Esophagus muscularis mucosa (tissue), 4 donors: ENCODE measurements around the gene GDA. TPM values are rescaled to one million over a fixed set of nuclear protein-coding genes. Genes with fewer than 3 reads are reported as not detected.

Source experiments
- DNase-seq: peaks from one replicate; pipeline ENCODE4 v3.0.0-alpha.2; 2017; ENCODE audit errors: extremely low spot score
- H3K27ac ChIP-seq, 4 donors: fragments of 200-600 bp; sonication (generic); replicated peaks in 1 of 4; 1 replicate in 3 of 4; 2 replicates in 1 of 4; pipeline ENCODE4 v1.5.1; 2016 to 2019; ENCODE audit warnings: mild to moderate bottlenecking in 1 of 4
- H3K27me3 ChIP-seq, 4 donors: fragments of 200-600 bp; sonication (generic); one replicate each; pipeline versions ENCODE4 v1.5.1 to v1.6.0; 2016 to 2019
- H3K36me3 ChIP-seq, 4 donors: fragments of 200-600 bp; sonication (generic); one replicate each; pipeline ENCODE4 v1.5.1; 2016 to 2019
- H3K4me1 ChIP-seq, 4 donors: fragments of 200-600 bp; sonication (generic); one replicate each; pipeline ENCODE4 v1.5.1; 2016 to 2019
- H3K4me3 ChIP-seq, 4 donors: fragments of 200-600 bp; sonication (generic); 1 replicate in 2 of 4; 2 replicates in 2 of 4; pipeline ENCODE4 v1.5.1; 2016 to 2019; ENCODE audit warnings: mild to moderate bottlenecking in 4 of 4, moderate library complexity in 1 of 4
- H3K9me3 ChIP-seq, 4 donors: fragments of 200-600 bp; sonication (generic); 1 replicate in 3 of 4; 2 replicates in 1 of 4; pipeline ENCODE4 v1.5.1; 2016 to 2019
- CTCF ChIP-seq, 3 experiments: fragments of 200-600 bp in 2 of 3; fragments of 450-650 bp in 1 of 3; sonication (generic) in 2 of 3; IDR thresholded peaks; one replicate each; pipeline ENCODE4 v1.5.1; 2017 to 2019; ENCODE audit warnings: antibody characterized with exemption in 3 of 3, mild to moderate bottlenecking in 2 of 3, moderate library complexity in 1 of 3
- EP300 ChIP-seq: sonication (generic); formaldehyde crosslinking; IDR thresholded peaks from one replicate; pipeline ENCODE4 v1.6.1; 2017; ENCODE audit warnings: antibody characterized with exemption
- POLR2A ChIP-seq: fragments of 450-650 bp; IDR thresholded peaks from one replicate; pipeline ENCODE4 v1.6.1; 2017; ENCODE audit warnings: antibody characterized with exemption, moderate library complexity, mild to moderate bottlenecking, low read depth
- POLR2AphosphoS5 ChIP-seq, 2 donors: sonication (generic); formaldehyde crosslinking; IDR thresholded peaks; one replicate each; pipeline ENCODE4 v1.6.1; 2017; ENCODE audit warnings: antibody characterized with exemption in 2 of 2
- WGBS: methylation state at CpG from one replicate; pipeline ENCODE4 v1.1.5; 2018; 5-methylcytosine and 5-hydroxymethylcytosine counted together
- intact Hi-C: fragments of 100-400 bp; cut with DNase I; formaldehyde crosslinking; loops from one replicate; pipeline ENCODE4 v1.15.1; 2023
- total RNA-seq, 4 donors: library from RNA; depleted of rRNA; stranded (reverse); fragments of >200 nt; gene quantifications; one replicate each; pipeline versions ENCODE4 v1.1.0 to v1.2.1, GENCODE V29; 2016

GDA gene
- total RNA-seq, 4 donors from 2014 or later = not detected

GRCh38 chr9:72274916-72275315, 125.7 kb downstream of the GDA start:
- Histone ChIP-seq H3K36me3 (no peaks in the 10 kb centered on the region), H3K9me3 (no peaks in the 10 kb centered on the region), H3K4me1 (no peaks in the 10 kb centered on the region), H3K27ac (no peak overlapping the region), H3K4me3 (no peak overlapping the region), H3K27me3 (no peaks in the 10 kb centered on the region)
- intact Hi-C loops = no loop called here
- TF ChIP-seq CTCF (IDR thresholded peaks at IDR 0.05) = no peak
- no peak for TF ChIP-seq POLR2AphosphoS5 (IDR thresholded peaks at IDR 0.05)
- TF ChIP-seq EP300 = no peak
- WGBS = 90% methylated on average over 3 of the region's 3 CpGs
- DNase-seq = no peak

- intact Hi-C loops = no loop called here
- TF ChIP-seq CTCF (IDR thresholded peaks at IDR 0.05) (no peak), EP300 (no peak), POLR2AphosphoS5 (IDR thresholded peaks at IDR 0.05) (no peak), POLR2A (no peak)
- H3K27ac ChIP-seq = no peak overlapping the region
- 78% methylated on average over 1 of the region's 1 CpG for WGBS
- peaks cover 0 to 6% (median 0%) of the 10 kb centered on the region in 4 donors for H3K4me1 ChIP-seq
- no peaks in the 10 kb centered on the region for H3K27me3 ChIP-seq
- no peaks in the 10 kb centered on the region for H3K36me3 ChIP-seq
- no peak overlapping the region for H3K4me3 ChIP-seq
- no peaks in the 10 kb centered on the region for H3K9me3 ChIP-seq
- DNase-seq = no peak
These were observed 127.2 kb downstream of the GDA start for GRCh38 chr9:72276429-72276828.

GRCh38 chr9:72278959-72279358, 129.7 kb downstream of the GDA start:
- Histone ChIP-seq H3K4me3 (no peak overlapping the region), H3K27me3 (no peaks in the 10 kb centered on the region), H3K4me1 (peaks cover 0 to 6% (median 0%) of the 10 kb centered on the region in 4 donors), H3K27ac (no peak overlapping the region), H3K36me3 (no peaks in the 10 kb centered on the region), H3K9me3 (no peaks in the 10 kb centered on the region)
- DNase-seq = no peak
- 96% methylated on average over 2 of the region's 2 CpGs for WGBS
- intact Hi-C loops = no loop called here
- no peak for TF ChIP-seq POLR2A
- no peak for TF ChIP-seq CTCF (IDR thresholded peaks at IDR 0.05)
- no peak for TF ChIP-seq EP300
- TF ChIP-seq POLR2AphosphoS5 (IDR thresholded peaks at IDR 0.05) = no peak

GRCh38 chr9:72280913-72281500, 131.8 kb downstream of the GDA start:
- H3K4me1 ChIP-seq = peaks cover 0 to 6% (median 0%) of the 10 kb centered on the region in 4 donors
- no peaks in the 10 kb centered on the region for H3K9me3 ChIP-seq
- H3K27ac ChIP-seq = no peak overlapping the region
- no peak for DNase-seq
- H3K36me3 ChIP-seq = no peaks in the 10 kb centered on the region
- TF ChIP-seq CTCF (IDR thresholded peaks at IDR 0.05) (peak; percentile 82 to 96 (median 86)), POLR2A (no peak), EP300 (no peak), POLR2AphosphoS5 (IDR thresholded peaks at IDR 0.05) (peak in 1 of 2 donors; percentile 20)
- no peaks in the 10 kb centered on the region for H3K27me3 ChIP-seq
- no peak overlapping the region for H3K4me3 ChIP-seq
- WGBS = 31% methylated on average over 11 of the region's 11 CpGs
- intact Hi-C loops = loop anchor here (5.0 kb wide), 1 partner anchor 466 kb away; no protein-coding TSS in a partner anchor

- no peak overlapping the region for H3K4me3 ChIP-seq
- no peak overlapping the region for H3K27ac ChIP-seq
- intact Hi-C loops = no loop called here
- WGBS = 75% methylated on average over 2 of the region's 2 CpGs
- H3K4me1 ChIP-seq = peaks cover 6 to 13% (median 10%) of the 10 kb centered on the region in 4 donors
- TF ChIP-seq POLR2AphosphoS5 (IDR thresholded peaks at IDR 0.05) (no peak), POLR2A (no peak), CTCF (IDR thresholded peaks at IDR 0.05) (no peak), EP300 (no peak)
- no peak for DNase-seq
- peaks cover 0 to 3% (median 0%) of the 10 kb centered on the region in 4 donors for H3K27me3 ChIP-seq
- H3K36me3 ChIP-seq = no peaks in the 10 kb centered on the region
- H3K9me3 ChIP-seq = no peaks in the 10 kb centered on the region
These were observed 140.2 kb downstream of the GDA start for GRCh38 chr9:72289401-72289800.
